Sigmoid colon (tissue), 7 donors: ENCODE measurements around the gene ACD. TPM values are rescaled to one million over a fixed set of nuclear protein-coding genes. Genes with fewer than 3 reads are reported as not detected.

Experiments
- DNase-seq: peaks from one replicate; pipeline ENCODE4 v3.0.0-alpha.2; 2019
- H3K27ac ChIP-seq, 4 donors: fragments of 200-600 bp; sonication (generic); one replicate each; pipeline ENCODE4 v1.5.1; 2016 to 2019; ENCODE audit warnings: mild to moderate bottlenecking in 1 of 4
- H3K27me3 ChIP-seq, 3 donors: fragments of 200-600 bp; sonication (generic); one replicate each; pipeline ENCODE4 v1.5.1; 2019; ENCODE audit warnings: mild to moderate bottlenecking in 1 of 3
- H3K36me3 ChIP-seq, 4 donors: fragments of 200-600 bp; sonication (generic); one replicate each; pipeline ENCODE4 v1.5.1; 2016 to 2019
- H3K4me1 ChIP-seq, 4 donors: fragments of 200-600 bp; sonication (generic); one replicate each; pipeline ENCODE4 v1.5.1; 2017 to 2019
- H3K4me3 ChIP-seq, 4 donors: fragments of 200-600 bp; sonication (generic); one replicate each; pipeline ENCODE4 v1.5.1; 2017 to 2019; ENCODE audit warnings: mild to moderate bottlenecking in 2 of 4, moderate library complexity in 1 of 4
- H3K9me3 ChIP-seq, 4 donors: fragments of 200-600 bp in 3 of 4; sonication (generic) in 3 of 4; one replicate each; pipeline versions ENCODE4 v1.5.1 to v1.6.1; 2013 to 2019
- EP300 ChIP-seq, 4 donors: sonication (generic); formaldehyde crosslinking; IDR thresholded peaks; one replicate each; pipeline ENCODE4 v1.6.1; 2017; ENCODE audit warnings: antibody characterized with exemption in 4 of 4
- POLR2A ChIP-seq, 2 donors: fragments of 450-650 bp; IDR thresholded peaks; one replicate each; pipeline ENCODE4 v1.6.1; 2016; ENCODE audit warnings: antibody characterized with exemption in 2 of 2, mild to moderate bottlenecking in 2 of 2, moderate library complexity in 2 of 2
- POLR2AphosphoS5 ChIP-seq, 4 donors: sonication (generic); formaldehyde crosslinking; IDR thresholded peaks; one replicate each; pipeline ENCODE4 v1.6.1; 2017; ENCODE audit warnings: antibody characterized with exemption in 4 of 4
- WGBS, 2 donors: extraction: QIAGEN DNeasy Blood & Tissue Kit; methylation state at CpG; one replicate each; pipeline ENCODE4 v1.1.7; 2013; 5-methylcytosine and 5-hydroxymethylcytosine counted together
- intact Hi-C: fragments of 100-400 bp; cut with DNase I; formaldehyde crosslinking; loops from one replicate; pipeline ENCODE4 v1.15.1; 2023
- polyA plus RNA-seq, 3 donors: library from polyadenylated mRNA; stranded (reverse); fragments of 200-250 nt; gene quantifications; one replicate each; pipeline ENCODE4 v1.2.3, GENCODE V29; 2013
- total RNA-seq, 4 donors: library from RNA; depleted of rRNA; stranded (reverse); fragments of >200 nt; gene quantifications; one replicate each; pipeline ENCODE4 v1.1.0, GENCODE V29; 2016
- TF ChIP-seq, protein P1 (sequence below), 4 experiments: fragments of 450-650 bp in 3 of 4; fragments of 200-600 bp in 1 of 4; IDR thresholded peaks; one replicate each; pipeline ENCODE4 v1.5.1; 2016 to 2019; ENCODE audit warnings: antibody characterized with exemption in 4 of 4, mild to moderate bottlenecking in 3 of 4, moderate library complexity in 2 of 4
- donor health status: healthy with polysubstance abuse.
- donor health status: Bipolar disorder and iron deficiency.
- donor health status: healthy.

The ACD gene
- total and polyA plus RNA-seq, 7 donors, result 7.4 to 20.6 (median 17.8) TPM

GRCh38 chr16:67679935-67680897 is 20.2 kb upstream of the ACD start:
- H3K36me3 ChIP-seq, result peaks cover 0 to 26% (median 6%) of the 10 kb centered on the region in 4 donors
- H3K27me3 ChIP-seq, result no peaks in the 10 kb centered on the region
- intact Hi-C loops, result no loop called here
- H3K4me1 ChIP-seq, result peaks cover 0 to 12% (median 8%) of the 10 kb centered on the region in 4 donors
- no peak for TF ChIP-seq POLR2A (IDR thresholded peaks at IDR 0.05)
- no peak for TF ChIP-seq EP300 (IDR thresholded peaks at IDR 0.05)
- TF ChIP-seq POLR2AphosphoS5 (IDR thresholded peaks at IDR 0.05), result no peak
- TF ChIP-seq, protein P1, sequence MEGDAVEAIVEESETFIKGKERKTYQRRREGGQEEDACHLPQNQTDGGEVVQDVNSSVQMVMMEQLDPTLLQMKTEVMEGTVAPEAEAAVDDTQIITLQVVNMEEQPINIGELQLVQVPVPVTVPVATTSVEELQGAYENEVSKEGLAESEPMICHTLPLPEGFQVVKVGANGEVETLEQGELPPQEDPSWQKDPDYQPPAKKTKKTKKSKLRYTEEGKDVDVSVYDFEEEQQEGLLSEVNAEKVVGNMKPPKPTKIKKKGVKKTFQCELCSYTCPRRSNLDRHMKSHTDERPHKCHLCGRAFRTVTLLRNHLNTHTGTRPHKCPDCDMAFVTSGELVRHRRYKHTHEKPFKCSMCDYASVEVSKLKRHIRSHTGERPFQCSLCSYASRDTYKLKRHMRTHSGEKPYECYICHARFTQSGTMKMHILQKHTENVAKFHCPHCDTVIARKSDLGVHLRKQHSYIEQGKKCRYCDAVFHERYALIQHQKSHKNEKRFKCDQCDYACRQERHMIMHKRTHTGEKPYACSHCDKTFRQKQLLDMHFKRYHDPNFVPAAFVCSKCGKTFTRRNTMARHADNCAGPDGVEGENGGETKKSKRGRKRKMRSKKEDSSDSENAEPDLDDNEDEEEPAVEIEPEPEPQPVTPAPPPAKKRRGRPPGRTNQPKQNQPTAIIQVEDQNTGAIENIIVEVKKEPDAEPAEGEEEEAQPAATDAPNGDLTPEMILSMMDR (IDR thresholded peaks at IDR 0.05), result no peak
- H3K27ac ChIP-seq, result no peak overlapping the region
- no peak overlapping the region for H3K4me3 ChIP-seq
- DNase-seq, result no peak
- 73 to 90% methylated on average over 10 of the region's 10 CpGs for WGBS, 2 donors
- no peaks in the 10 kb centered on the region for H3K9me3 ChIP-seq

- Histone ChIP-seq H3K4me3 (no peak overlapping the region), H3K4me1 (peaks cover 0 to 25% (median 23%) of the 10 kb centered on the region in 4 donors), H3K27me3 (no peaks in the 10 kb centered on the region), H3K9me3 (no peaks in the 10 kb centered on the region), H3K36me3 (peaks cover 0 to 14% (median 0%) of the 10 kb centered on the region in 4 donors), H3K27ac (peak overlapping the region in 3 of 4 donors; percentile 23 to 56 (median 53))
- DNase-seq, result no peak
- TF ChIP-seq POLR2AphosphoS5 (IDR thresholded peaks at IDR 0.05), result peak in 3 of 4 donors; percentile 40 to 63 (median 44)
- no peak for TF ChIP-seq EP300 (IDR thresholded peaks at IDR 0.05)
- WGBS, 2 donors, result 22 to 73% methylated on average over 12 of the region's 12 CpGs
- intact Hi-C loops, result no loop called here
Measured at GRCh38 chr16:67678354-67679023, 18.4 kb upstream of the ACD start.

DNA sequence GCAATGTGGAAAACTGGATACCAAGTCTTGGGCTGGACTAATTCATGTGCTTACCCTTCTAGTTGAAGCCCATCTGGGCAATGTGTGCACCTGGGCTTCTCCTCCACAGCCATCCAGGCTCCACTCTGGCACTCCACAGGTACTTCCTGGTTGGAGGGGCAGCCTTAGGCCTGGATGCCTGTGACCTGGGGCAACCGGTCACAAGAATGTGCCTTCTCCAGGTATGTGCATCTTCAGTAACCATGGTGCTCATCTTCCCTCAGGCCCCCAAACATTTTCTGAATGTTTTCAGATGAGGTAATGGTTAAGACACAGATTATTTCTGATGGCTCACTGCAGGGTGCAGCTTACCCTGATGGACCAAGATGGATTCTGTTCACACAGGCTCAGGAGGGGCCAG is 17.7 kb upstream of the ACD start:
- Histone ChIP-seq H3K9me3 (no peaks in the 10 kb centered on the region), H3K4me3 (no peak overlapping the region), H3K36me3 (peaks cover 0 to 6% (median 0%) of the 10 kb centered on the region in 4 donors), H3K27ac (peak overlapping the region in 1 of 4 donors; percentile 53), H3K4me1 (peaks cover 0 to 33% (median 29%) of the 10 kb centered on the region in 4 donors), H3K27me3 (no peaks in the 10 kb centered on the region)
- intact Hi-C loops, result no loop called here
- WGBS, 2 donors, result 91 to 93% methylated on average over 1 of the region's 1 CpG
- TF ChIP-seq EP300 (IDR thresholded peaks at IDR 0.05) (no peak), POLR2A (IDR thresholded peaks at IDR 0.05) (no peak), POLR2AphosphoS5 (IDR thresholded peaks at IDR 0.05) (no peak)
- TF ChIP-seq, protein P1 (IDR thresholded peaks at IDR 0.05), result no peak
- DNase-seq, result no peak

DNA sequence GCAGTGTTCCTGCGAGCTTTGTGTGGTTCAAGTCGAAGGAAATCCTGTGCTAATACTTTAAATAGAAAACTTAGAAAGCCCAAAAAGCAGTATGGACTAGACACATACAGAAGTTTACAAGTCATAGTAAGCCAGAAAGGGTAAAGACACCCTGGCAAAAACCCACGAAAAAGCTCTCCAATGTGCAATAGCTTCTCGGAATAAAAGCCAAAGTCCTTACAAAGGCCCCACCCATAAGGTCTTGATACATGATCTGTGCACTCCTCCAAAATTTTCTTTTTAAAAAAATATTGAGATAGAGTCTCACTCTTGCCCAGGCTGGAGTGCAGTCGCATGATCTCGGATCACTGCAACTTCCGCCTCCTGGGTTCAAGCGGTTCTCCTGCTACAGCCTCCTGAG is 16.9 kb upstream of the ACD start:
- TF ChIP-seq, protein P1 (IDR thresholded peaks at IDR 0.05), result no peak
- TF ChIP-seq POLR2AphosphoS5 (IDR thresholded peaks at IDR 0.05) (no peak), EP300 (IDR thresholded peaks at IDR 0.05) (no peak)
- H3K36me3 ChIP-seq, result no peaks in the 10 kb centered on the region
- no peak overlapping the region for H3K4me3 ChIP-seq
- no peak for DNase-seq
- no peak overlapping the region for H3K27ac ChIP-seq
- no peaks in the 10 kb centered on the region for H3K27me3 ChIP-seq
- no peaks in the 10 kb centered on the region for H3K9me3 ChIP-seq
- intact Hi-C loops, result no loop called here
- H3K4me1 ChIP-seq, result peaks cover 0 to 33% (median 29%) of the 10 kb centered on the region in 4 donors
- WGBS, 2 donors, result 62 to 79% methylated on average over 8 of the region's 8 CpGs

- Histone ChIP-seq H3K27me3 (no peaks in the 10 kb centered on the region), H3K4me1 (peaks cover 0 to 33% (median 29%) of the 10 kb centered on the region in 4 donors), H3K36me3 (no peaks in the 10 kb centered on the region), H3K4me3 (no peak overlapping the region), H3K9me3 (no peaks in the 10 kb centered on the region), H3K27ac (no peak overlapping the region)
- TF ChIP-seq POLR2AphosphoS5 (IDR thresholded peaks at IDR 0.05) (no peak), POLR2A (IDR thresholded peaks at IDR 0.05) (no peak), EP300 (IDR thresholded peaks at IDR 0.05) (no peak)
- TF ChIP-seq, protein P1 (IDR thresholded peaks at IDR 0.05), result no peak
- WGBS, 2 donors, result 44 to 69% methylated on average over 4 of the region's 4 CpGs
- DNase-seq, result no peak
- intact Hi-C loops, result no loop called here
Measured at GRCh38 chr16:67676516-67676915, 16.5 kb upstream of the ACD start.
